Gastroesophageal sphincter (tissue), 3 donors: ENCODE data around the gene CCDC81.

ENCODE experiments used
- EP300 ChIP-seq: sonication (generic); formaldehyde crosslinking; IDR thresholded peaks from one replicate; pipeline ENCODE4 v1.6.1; 2017; ENCODE audit warnings: antibody characterized with exemption, mild to moderate bottlenecking
- POLR2A ChIP-seq, 2 donors: fragments of 450-650 bp; IDR thresholded peaks; one replicate each; pipeline ENCODE4 v1.6.1; 2017; ENCODE audit warnings: antibody characterized with exemption in 2 of 2, mild to moderate bottlenecking in 2 of 2, moderate library complexity in 1 of 2
- POLR2AphosphoS5 ChIP-seq: sonication (generic); formaldehyde crosslinking; IDR thresholded peaks from one replicate; pipeline ENCODE4 v1.6.1; 2017; ENCODE audit warnings: antibody characterized with exemption
- TF ChIP-seq, protein P1 (sequence below), 4 experiments: fragments of 200-600 bp in 2 of 4; fragments of 450-650 bp in 2 of 4; sonication (generic) in 1 of 4; IDR thresholded peaks; one replicate each; pipeline ENCODE4 v1.5.1; 2017 to 2019; ENCODE audit warnings: antibody characterized with exemption in 4 of 4, mild to moderate bottlenecking in 2 of 4, moderate library complexity in 2 of 4

DNA sequence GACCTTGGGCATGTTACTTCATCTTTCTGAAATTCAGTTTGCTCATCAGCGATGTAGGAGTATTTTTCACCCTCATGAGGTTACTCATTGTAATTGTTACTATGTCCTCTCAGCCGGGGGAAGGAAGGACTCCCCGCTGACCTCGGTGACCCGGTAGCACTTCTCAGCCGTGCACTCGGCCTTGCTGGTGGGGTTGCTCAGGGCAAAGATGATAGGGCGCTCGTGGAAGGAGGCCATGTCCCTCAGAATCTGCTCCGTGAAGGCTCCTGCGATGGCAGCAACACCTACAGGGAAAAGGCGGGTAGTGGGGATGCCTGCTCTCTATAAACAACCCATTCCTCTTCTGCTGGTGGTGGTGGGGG lies 72.2 kb downstream of the CCDC81 start:
- TF ChIP-seq, protein P1, sequence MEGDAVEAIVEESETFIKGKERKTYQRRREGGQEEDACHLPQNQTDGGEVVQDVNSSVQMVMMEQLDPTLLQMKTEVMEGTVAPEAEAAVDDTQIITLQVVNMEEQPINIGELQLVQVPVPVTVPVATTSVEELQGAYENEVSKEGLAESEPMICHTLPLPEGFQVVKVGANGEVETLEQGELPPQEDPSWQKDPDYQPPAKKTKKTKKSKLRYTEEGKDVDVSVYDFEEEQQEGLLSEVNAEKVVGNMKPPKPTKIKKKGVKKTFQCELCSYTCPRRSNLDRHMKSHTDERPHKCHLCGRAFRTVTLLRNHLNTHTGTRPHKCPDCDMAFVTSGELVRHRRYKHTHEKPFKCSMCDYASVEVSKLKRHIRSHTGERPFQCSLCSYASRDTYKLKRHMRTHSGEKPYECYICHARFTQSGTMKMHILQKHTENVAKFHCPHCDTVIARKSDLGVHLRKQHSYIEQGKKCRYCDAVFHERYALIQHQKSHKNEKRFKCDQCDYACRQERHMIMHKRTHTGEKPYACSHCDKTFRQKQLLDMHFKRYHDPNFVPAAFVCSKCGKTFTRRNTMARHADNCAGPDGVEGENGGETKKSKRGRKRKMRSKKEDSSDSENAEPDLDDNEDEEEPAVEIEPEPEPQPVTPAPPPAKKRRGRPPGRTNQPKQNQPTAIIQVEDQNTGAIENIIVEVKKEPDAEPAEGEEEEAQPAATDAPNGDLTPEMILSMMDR (IDR thresholded peaks at IDR 0.05), result no peak
- TF ChIP-seq POLR2A (IDR thresholded peaks at IDR 0.05) (no peak), POLR2AphosphoS5 (no peak), EP300 (no peak)
